DND-41 (cell line): ENCODE data around the gene SPNS2.

Experiments
- CTCF ChIP-seq: IDR thresholded peaks from 2 replicates; pipeline ENCODE4 v1.5.1; 2012; ENCODE audit warnings: borderline replicate concordance, low read length, moderate library complexity, mild to moderate bottlenecking; ENCODE audit not compliant: poor library complexity, severe bottlenecking; ENCODE audit errors: extremely low read depth
- EZH2 ChIP-seq: IDR thresholded peaks from 3 replicates; pipeline ENCODE4 v1.6.1; 2012; ENCODE audit warnings: borderline replicate concordance, low read depth, mild to moderate bottlenecking, moderate library complexity, low read length, inconsistent platforms; ENCODE audit not compliant: severe bottlenecking

GRCh38 chr17:4537451-4538235 lies 39.0 kb downstream of the SPNS2 start:
- TF ChIP-seq CTCF (no peak), EZH2 (no peak)
